Body of pancreas (tissue), 4 donors: ENCODE data around the gene IKBKE. TPM values are rescaled to one million over a fixed set of nuclear protein-coding genes. Genes with fewer than 3 reads are reported as not detected.

ENCODE experiments used
- ATAC-seq: fragments of 150-250 bp; one replicate; pipeline ENCODE4 v1.9.1; 2016
- DNase-seq, 4 donors: peaks; one replicate each; pipeline ENCODE4 v3.0.0-alpha.2; 2019
- H3K27ac ChIP-seq, 4 donors: fragments of 200-600 bp; sonication (generic); 1 replicate in 3 of 4; 2 replicates in 1 of 4; pipeline versions ENCODE4 v1.5.1 to v1.6.1; 2016 to 2019; ENCODE audit warnings: mild to moderate bottlenecking in 1 of 4, mixed read lengths in 1 of 4, moderate library complexity in 1 of 4
- H3K27me3 ChIP-seq, 2 donors: fragments of 200-600 bp; sonication (generic); one replicate each; pipeline ENCODE4 v1.6.0; 2016; ENCODE audit warnings: mild to moderate bottlenecking in 1 of 2
- H3K36me3 ChIP-seq, 2 donors: fragments of 200-600 bp; sonication (generic); replicated peaks in 1 of 2; 2 replicates each; pipeline ENCODE4 v1.5.1; 2016; ENCODE audit warnings: low read depth in 2 of 2; ENCODE audit not compliant: insufficient read depth in 1 of 2
- H3K4me1 ChIP-seq: fragments of 200-600 bp; sonication (generic); one replicate; pipeline ENCODE4 v1.6.0; 2016
- H3K4me3 ChIP-seq, 2 donors: fragments of 200-600 bp; sonication (generic); 1 replicate in 1 of 2; 2 replicates in 1 of 2; pipeline ENCODE4 v1.5.1; 2016 to 2019
- H3K9me3 ChIP-seq, 3 donors: fragments of 200-600 bp; sonication (generic); 1 replicate in 2 of 3; 2 replicates in 1 of 3; pipeline ENCODE4 v1.5.1; 2016
- CTCF ChIP-seq, 7 experiments: fragments of 450-650 bp in 4 of 7; fragments of 200-600 bp in 3 of 7; sonication (generic) in 3 of 7; IDR thresholded peaks; one replicate each; pipeline ENCODE4 v1.5.1; 2016 to 2019; ENCODE audit warnings: antibody characterized with exemption in 7 of 7
- POLR2A ChIP-seq, 3 donors: fragments of 450-650 bp; IDR thresholded peaks; one replicate each; pipeline ENCODE4 v1.6.1; 2016; ENCODE audit warnings: antibody characterized with exemption in 3 of 3, mild to moderate bottlenecking in 2 of 3
- WGBS, 2 donors: methylation state at CpG; one replicate each; pipeline ENCODE4 v1.1.5; 2017; 5-methylcytosine and 5-hydroxymethylcytosine counted together
- intact Hi-C: fragments of 100-400 bp; cut with DNase I; formaldehyde crosslinking; loops from one replicate; pipeline ENCODE4 v1.15.1; 2023
- microRNA-seq, 2 donors: library from miRNA; unstranded; fragments of <30 nt; microRNA quantifications; one replicate each; pipeline ENCODE4, GENCODE V29; 2016; ENCODE audit warnings: borderline number of aligned reads in 2 of 2, borderline replicate concordance in 2 of 2
- small RNA-seq: library from RNA; depleted of rRNA; stranded (forward); fragments of <200 nt; gene quantifications from one replicate; pipeline ENCODE3, GENCODE V24; 2016
- total RNA-seq, 2 donors: library from RNA; depleted of rRNA; stranded (reverse); fragments of >200 nt; gene quantifications; one replicate each; pipeline ENCODE4 v1.1.0, GENCODE V29; 2016

IKBKE gene
- total RNA-seq, 2 donors from 2014 or later: 5.4 to 10.2 TPM

- Histone ChIP-seq H3K9me3 (no peaks in the 10 kb centered on the region), H3K36me3 (no peaks in the 10 kb centered on the region), H3K4me3 (no peak overlapping the region), H3K4me1 (peaks cover 28% of the 10 kb centered on the region), H3K27ac (no peak overlapping the region), H3K27me3 (no peaks in the 10 kb centered on the region)
- WGBS, 2 donors: 94 to 100% methylated on average over 1 of the region's 1 CpG
- DNase-seq (no peak), ATAC-seq (no peak)
- TF ChIP-seq CTCF (IDR thresholded peaks at IDR 0.05): no peak
- no peak for TF ChIP-seq POLR2A (IDR thresholded peaks at IDR 0.05)
- intact Hi-C loops: loop anchor here (10.0 kb wide), 1 partner anchor 51 kb away; no protein-coding TSS in a partner anchor
Observed at GRCh38 chr1:206545351-206545750, 75.1 kb downstream of the IKBKE start.

Small RNA genes lying within 50 kb of the gene (microRNA-seq; reads per million reads assigned to microRNA genes)
- 0 to 0.90 reads per million in 2 donors for gene MIR6769B

Small RNA genes lying within 50 kb of the gene (small RNA-seq; reads per million reads assigned to genes)
- not detected for gene MIR6769B

Other genes with a start within 250 kb of the IKBKE start
- 10 to 100 TPM; 21.5 to 35.9 TPM for gene RASSF5, start 37.1 kb downstream of the IKBKE start, total RNA-seq
- 10 to 100 TPM; 25.9 to 55.4 TPM for gene EIF2D, start 142.0 kb downstream of the IKBKE start, total RNA-seq
- 1 to 10 TPM; 1.6 to 4.7 TPM for gene DYRK3, start 165.1 kb downstream of the IKBKE start, total RNA-seq
- 10 to 100 TPM; 29.1 to 46.5 TPM for gene MAPKAPK2, start 214.4 kb downstream of the IKBKE start, total RNA-seq